PFSK-1 (cell line): ENCODE data around the gene SRD5A2.

Experiments
- FOXP2 ChIP-seq: optimal IDR thresholded peaks from 2 replicates; pipeline ENCODE3; 2011; ENCODE audit warnings: borderline replicate concordance, control low read depth, inconsistent platforms; ENCODE audit not compliant: insufficient read depth; ENCODE audit errors: extremely low read length, extremely low read depth
- POLR2AphosphoS5 ChIP-seq: IDR thresholded peaks from 2 replicates; pipeline ENCODE4 v1.6.1; 2012; ENCODE audit warnings: low read depth, mild to moderate bottlenecking, control low read depth, low read length, moderate library complexity
- SIN3A ChIP-seq: IDR thresholded peaks from 2 replicates; pipeline ENCODE4 v1.6.1; 2012; ENCODE audit warnings: mild to moderate bottlenecking, low read length, moderate library complexity, borderline replicate concordance; ENCODE audit not compliant: insufficient read depth
- TAF1 ChIP-seq: IDR thresholded peaks from 2 replicates; pipeline ENCODE4 v1.6.1; 2012; ENCODE audit warnings: low read length, control low read depth, borderline replicate concordance; ENCODE audit not compliant: insufficient read depth
- TF ChIP-seq, protein P1 (sequence below), 2 experiments: IDR thresholded peaks; 2 replicates each; pipeline versions ENCODE4 v1.6.1 to v1.8.0; 2011 to 2012; ENCODE audit warnings: low read depth in 2 of 2, low read length in 2 of 2, control low read depth in 1 of 2, inconsistent platforms in 1 of 2, mild to moderate bottlenecking in 1 of 2, moderate library complexity in 1 of 2; ENCODE audit not compliant: insufficient read depth in 1 of 2

DNA sequence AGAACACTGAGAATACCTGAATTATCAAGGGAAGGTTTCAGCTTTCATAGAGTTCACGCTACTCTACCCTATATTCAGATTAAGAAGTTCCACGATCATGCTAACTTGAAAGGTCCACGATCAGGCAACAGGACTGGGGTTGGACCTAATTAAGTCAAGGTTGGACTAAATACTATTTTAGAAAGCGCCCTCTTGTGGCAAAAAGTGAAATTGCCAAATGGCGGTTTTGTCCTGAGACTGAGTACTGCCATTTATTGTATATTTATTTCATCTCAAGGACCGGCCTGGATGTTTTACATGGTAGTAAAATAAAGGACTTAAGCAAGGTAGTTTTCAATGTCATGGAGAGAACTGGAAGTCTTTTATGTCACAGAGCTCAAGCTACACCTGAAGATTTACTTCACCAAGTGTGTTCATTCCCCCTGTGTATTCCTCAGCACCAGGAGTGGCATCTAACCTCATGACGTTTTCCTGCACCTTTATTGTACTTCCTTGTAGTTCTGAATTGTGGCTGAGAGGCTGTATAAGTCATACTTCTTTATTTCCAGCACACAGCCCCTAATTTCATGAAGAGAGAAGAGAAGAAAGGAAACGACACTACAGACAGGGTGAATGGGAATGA, 56.8 kb downstream of the SRD5A2 start:
- no peak for TF ChIP-seq POLR2AphosphoS5
- TF ChIP-seq TAF1 = no peak
- no peak for TF ChIP-seq SIN3A
- TF ChIP-seq, protein P1, sequence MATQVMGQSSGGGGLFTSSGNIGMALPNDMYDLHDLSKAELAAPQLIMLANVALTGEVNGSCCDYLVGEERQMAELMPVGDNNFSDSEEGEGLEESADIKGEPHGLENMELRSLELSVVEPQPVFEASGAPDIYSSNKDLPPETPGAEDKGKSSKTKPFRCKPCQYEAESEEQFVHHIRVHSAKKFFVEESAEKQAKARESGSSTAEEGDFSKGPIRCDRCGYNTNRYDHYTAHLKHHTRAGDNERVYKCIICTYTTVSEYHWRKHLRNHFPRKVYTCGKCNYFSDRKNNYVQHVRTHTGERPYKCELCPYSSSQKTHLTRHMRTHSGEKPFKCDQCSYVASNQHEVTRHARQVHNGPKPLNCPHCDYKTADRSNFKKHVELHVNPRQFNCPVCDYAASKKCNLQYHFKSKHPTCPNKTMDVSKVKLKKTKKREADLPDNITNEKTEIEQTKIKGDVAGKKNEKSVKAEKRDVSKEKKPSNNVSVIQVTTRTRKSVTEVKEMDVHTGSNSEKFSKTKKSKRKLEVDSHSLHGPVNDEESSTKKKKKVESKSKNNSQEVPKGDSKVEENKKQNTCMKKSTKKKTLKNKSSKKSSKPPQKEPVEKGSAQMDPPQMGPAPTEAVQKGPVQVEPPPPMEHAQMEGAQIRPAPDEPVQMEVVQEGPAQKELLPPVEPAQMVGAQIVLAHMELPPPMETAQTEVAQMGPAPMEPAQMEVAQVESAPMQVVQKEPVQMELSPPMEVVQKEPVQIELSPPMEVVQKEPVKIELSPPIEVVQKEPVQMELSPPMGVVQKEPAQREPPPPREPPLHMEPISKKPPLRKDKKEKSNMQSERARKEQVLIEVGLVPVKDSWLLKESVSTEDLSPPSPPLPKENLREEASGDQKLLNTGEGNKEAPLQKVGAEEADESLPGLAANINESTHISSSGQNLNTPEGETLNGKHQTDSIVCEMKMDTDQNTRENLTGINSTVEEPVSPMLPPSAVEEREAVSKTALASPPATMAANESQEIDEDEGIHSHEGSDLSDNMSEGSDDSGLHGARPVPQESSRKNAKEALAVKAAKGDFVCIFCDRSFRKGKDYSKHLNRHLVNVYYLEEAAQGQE (IDR thresholded peaks at IDR 0.05; ENCODE audit: insufficient read depth in 1 of 2, low read depth in 2 of 2, low read length in 2 of 2) = no peak
- no peak for TF ChIP-seq FOXP2
